Hematopoietic multipotent progenitor cell treated with erythropoietin and hydrocortisone succinate and interleukin-3 and kit ligand, for 17 days (in vitro differentiated cells): ENCODE measurements around the gene ST3GAL6.

ENCODE experiments used
- DNase-seq: peaks from one replicate; pipeline ENCODE4 v3.0.0-alpha.2; 2015; ENCODE audit warnings: low spot score

The ST3GAL6 gene

GRCh38 chr3:98777286-98777685 is 14.1 kb downstream of the ST3GAL6 start:
- DNase-seq = no peak

DNA sequence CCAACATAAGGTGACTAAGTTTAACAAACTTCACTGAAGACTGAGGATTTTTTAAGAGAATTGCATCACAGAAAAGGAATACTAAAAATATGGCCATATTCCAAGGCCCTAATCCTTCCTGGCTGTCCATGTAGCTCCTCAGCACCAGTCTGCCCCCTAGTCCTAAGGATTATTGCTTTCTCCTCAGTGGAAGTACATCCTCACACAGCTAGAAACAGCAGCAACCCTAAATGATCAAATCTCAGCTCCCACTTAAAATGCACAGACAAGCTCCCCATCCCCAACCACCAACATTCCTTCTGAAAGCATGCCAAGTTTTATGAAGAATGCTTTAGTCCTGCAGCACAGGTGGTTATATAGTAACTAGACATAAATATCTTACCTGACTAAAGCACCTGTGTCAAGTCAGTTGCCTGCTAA is 14.7 kb downstream of the ST3GAL6 start:
- no peak for DNase-seq

DNA sequence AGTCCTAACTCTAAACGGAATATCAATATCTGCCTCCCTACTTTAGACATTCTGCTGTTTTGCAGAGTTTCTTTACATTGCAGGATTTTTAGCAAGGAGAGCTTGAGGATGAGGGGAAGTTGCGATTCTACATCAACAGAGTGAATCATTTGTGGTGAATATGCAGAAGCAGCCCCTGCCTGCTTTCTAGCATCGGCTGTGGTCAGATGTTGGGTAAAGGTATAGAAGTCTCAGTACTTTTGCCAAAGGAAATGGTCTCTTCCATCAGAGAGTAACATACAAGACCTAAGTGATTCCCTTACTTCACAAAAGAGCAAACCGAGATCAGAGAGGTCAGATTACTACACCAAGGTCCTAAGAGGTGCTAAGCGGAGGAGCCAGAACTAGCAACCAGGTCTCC is 15.2 kb downstream of the ST3GAL6 start:
- DNase-seq = no peak

DNA sequence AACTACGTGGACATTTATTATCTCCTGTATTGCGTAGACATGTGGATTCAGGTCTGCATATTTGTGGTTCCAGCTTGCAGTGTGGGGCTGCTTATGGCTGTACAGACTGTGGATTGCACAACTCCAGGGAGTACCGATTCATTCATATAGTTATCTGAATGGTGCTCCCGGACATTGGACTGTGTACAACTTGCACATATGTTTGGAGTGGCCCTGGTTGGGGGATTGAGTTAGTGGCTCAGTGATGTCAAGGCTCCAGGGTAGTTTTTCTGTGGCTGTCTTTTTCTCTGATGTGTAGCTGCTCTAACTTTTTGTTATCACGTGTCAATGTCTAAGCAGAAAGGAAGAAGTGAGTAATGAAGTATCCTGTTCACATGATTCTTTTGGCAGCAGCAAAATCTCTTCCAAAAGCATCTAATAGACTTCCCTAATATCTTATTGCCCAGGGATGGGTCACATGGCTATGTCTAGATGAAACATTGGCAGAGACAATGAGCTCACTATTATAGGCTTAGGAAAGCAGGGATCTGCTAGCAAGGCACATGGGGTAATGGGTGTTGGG is 15.8 kb downstream of the ST3GAL6 start:
- DNase-seq = no peak

DNA sequence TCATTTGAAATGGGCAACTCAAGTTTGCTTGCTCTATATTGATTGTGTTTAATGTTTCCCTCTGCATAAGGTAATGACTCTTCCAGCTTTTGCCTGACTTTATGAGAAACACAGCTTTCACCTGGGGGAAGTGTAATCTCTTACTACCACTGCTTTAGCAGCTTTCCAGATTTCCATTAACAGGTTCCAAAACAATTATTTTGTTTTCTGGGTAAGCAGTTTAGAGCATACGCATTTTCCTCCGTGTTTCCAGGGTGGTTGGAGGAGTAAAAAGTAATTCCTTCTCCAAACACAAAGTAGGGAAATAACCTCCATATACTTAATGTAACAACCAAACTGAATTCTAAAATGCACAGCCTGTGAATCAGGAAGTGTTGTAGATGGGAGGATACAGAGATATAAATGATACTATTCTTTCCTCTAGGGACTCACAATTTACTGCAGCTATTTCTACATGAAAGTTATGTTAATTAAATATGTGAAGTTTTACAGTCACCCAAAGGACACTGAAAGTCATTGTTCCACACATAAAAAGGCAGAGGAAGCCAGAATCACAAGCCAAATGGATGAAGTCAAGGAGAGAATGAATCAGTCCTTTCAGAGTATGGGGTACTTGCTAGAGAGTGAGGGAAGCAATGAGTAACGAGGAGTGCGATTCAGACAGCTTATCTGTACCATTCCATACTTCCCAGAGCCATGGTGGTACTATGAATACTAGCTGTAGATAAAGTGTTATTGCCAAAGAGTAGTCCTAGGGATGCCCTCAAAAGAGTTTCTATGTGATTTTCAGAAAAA is 16.6 kb downstream of the ST3GAL6 start:
- no peak for DNase-seq

DNA sequence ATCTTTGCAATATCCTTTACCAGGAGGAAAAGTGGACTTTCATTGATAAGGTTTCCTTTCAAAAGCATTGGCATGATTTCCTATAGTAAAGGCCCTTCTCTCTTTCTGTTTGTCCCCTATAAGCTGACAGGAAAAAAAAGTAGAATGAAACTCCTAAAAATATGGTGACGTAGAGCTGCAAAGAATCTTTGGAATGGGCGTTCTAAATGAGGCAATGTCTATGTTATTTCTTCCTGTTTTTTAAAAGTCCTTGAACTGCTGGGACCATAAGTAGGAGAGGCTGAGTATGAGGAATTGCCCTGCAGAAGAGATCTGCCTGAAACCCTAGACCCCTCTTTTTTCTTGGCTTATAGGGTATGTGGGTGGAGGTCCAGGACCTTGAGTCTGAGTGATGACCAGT is 17.2 kb downstream of the ST3GAL6 start:
- DNase-seq = no peak

- DNase-seq = no peak
Observed at GRCh38 chr3:98782824-98783500, 19.8 kb downstream of the ST3GAL6 start.

GRCh38 chr3:98784042-98784441 is 20.9 kb downstream of the ST3GAL6 start:
- no peak for DNase-seq

GRCh38 chr3:98784666-98785600 is 21.8 kb downstream of the ST3GAL6 start:
- DNase-seq = no peak

- no peak for DNase-seq
Observed at GRCh38 chr3:98786364-98787006, 23.3 kb downstream of the ST3GAL6 start.

DNA sequence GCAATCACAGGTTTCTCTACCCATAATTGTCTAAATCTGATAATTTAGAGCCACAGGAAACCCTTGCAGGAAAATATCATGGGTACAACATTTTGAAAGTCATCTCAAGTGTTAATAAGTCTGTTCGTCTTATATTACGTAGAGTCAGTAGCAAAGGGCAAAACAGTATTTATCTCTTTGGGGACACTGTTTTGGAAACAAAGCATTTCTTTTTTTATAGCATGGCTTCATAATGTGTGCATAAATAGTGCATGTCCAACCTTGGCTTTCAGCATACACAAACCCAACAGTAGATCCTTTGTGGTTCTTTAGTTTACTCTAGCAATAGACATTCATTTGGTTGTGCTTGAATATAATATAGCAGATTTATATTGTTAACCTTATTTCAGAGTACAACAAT is 24.0 kb downstream of the ST3GAL6 start:
- no peak for DNase-seq

DNA sequence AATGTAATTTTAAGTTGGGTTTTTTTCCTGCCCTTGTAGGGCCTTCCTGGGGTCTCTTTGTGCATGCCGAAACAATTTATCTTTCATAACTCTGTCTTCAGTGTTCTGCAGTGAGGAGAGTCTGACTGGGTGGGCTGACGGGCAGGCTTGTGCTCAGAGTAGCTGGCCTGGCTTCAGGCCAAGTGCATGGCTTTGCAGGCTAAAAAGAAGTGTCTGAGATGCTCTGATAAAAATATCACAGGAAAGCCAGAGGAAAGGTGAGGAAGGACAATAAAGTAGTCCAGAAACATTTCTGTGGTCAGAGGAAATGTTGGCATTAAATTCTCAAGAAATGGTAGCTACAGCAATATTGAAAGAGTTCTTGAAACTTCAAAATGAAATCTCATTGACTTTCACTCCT is 25.5 kb downstream of the ST3GAL6 start:
- DNase-seq = no peak

GRCh38 chr3:98791341-98792325 is 28.5 kb downstream of the ST3GAL6 start:
- no peak for DNase-seq

- no peak for DNase-seq
Observed at GRCh38 chr3:98793971-98794370, 30.8 kb downstream of the ST3GAL6 start.

DNA sequence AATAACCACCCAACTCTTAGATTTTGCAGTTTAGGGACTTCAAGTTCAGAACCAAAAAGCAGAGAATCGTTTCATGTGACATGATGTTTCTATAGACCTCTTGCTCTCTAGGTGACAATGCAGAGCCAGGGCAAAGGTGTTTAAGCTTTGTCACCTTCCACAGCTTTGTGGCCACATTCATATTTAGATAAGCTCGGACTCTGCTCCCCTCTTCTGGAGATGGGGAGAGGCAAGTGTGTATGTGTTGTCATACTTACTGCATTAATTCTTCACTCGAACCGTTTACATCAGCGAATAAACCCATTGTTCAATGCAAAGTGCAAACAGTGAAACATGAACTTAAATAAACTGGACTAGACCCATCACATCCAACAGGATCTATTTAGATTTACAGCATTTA is 33.2 kb downstream of the ST3GAL6 start:
- no peak for DNase-seq

GRCh38 chr3:98797905-98798304 is 34.8 kb downstream of the ST3GAL6 start:
- no peak for DNase-seq

- DNase-seq = no peak
Observed at GRCh38 chr3:98798820-98799219, 35.7 kb downstream of the ST3GAL6 start.

DNA sequence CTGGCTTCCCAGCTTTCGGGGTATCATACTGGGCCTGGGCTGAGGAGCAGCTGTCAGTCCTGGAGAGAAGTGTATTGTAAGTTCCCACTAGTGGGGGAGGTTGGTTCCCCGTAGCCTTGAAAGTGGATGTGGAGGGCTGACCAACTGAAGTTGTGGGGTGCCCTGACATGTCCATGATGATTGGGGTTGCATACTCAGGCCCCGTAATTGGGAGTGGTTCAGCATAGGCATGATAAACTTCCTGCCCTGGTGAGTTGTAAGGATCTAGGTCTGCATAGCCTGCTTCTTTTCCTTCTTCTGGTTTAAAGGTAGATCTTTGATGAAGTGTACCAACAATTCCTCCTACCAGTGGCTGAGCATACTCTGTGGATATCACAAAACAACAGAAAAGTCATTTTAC is 36.3 kb downstream of the ST3GAL6 start:
- no peak for DNase-seq

- DNase-seq = no peak
Observed at GRCh38 chr3:98800401-98800800, 37.3 kb downstream of the ST3GAL6 start.

- DNase-seq = no peak
Observed at GRCh38 chr3:98801043-98801747, 38.1 kb downstream of the ST3GAL6 start.
